Measurements from ENCODE around the gene BRCA1.
"Not testable (repeated sequence)": the region's sequence is repeated elsewhere in the genome, so short reads cannot be mapped to it uniquely, and the experiment has no call there.

Gene BRCA1

DNA sequence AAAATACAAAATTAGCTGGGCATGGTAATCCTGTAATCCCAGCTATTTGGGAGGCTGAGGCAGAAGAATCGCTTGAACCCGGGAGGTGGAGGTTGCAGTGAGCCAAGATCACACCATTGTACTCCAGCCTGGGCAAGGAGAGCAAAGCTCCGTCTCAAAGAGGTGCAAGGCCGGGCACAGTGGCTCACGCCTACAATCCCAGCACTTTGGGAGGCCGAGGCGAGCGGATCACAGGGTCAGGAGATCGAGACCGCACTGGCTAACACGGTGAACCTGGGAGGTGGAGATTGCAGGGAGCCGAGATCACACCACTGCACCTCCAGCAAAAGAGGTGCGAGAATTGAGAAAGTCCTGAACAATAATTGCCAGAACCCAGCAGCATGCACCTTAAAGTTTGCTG is 124.3 kb downstream of the BRCA1 start:
- DNase-seq: not testable (repeated sequence)

DNA sequence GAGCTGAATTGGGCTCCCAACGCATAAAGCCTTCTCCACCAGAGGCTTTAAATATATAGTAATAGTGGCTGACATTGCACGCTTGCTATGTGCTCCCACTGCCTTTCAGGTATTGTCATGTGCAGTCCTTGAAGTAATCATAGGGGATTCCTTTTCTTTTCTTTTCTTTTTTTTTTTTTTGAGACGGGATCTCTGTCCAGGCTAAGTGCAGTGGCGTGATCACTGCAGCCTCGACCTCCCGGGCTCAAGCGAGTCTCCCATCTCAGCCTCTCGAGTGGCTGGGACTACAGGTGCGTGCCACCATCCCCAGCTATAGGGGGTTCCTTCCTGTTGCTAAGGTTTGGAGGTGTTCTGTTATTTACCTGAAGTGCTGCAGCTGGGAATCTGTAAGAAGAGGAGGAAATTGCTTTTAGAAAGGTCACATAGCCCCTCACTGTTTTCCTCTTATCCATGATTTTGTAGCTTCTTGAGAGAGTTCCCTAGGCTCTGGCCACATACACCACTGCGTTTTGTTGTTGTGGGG is 126.1 kb downstream of the BRCA1 start:
- no peak for DNase-seq

GRCh38 chr17:42997984-42998938 is 126.9 kb downstream of the BRCA1 start, which contains the start of gene RPL27:
Gene RPL27 (plus strand): TSS chr17:42998419. CDS start chr17:42998751, 332 bp downstream.
- DNase-seq: peak; percentile 98

GRCh38 chr17:42997390-42997983 is 127.7 kb downstream of the BRCA1 start:
- DNase-seq: no peak

Measured in stimulated activated CD8-positive, alpha-beta memory T cell treated with anti-CD3 and anti-CD28 coated beads, Interleukin-4, amount 100 ng/mL, for 48 hours (primary cell).